HepG2 (cell line): ENCODE data around the gene BIK. TPM values are rescaled to one million over a fixed set of nuclear protein-coding genes. Genes with fewer than 3 reads are reported as not detected.

Experiments
- ZMYM2 ChIP-seq: sonication (generic); formaldehyde crosslinking; IDR thresholded peaks from 2 replicates; pipeline ENCODE4 v1.8.0; 2022; ENCODE audit warnings: mild to moderate bottlenecking, missing genetic modification reagents
- polyA plus RNA-seq, 8 experiments: library from polyadenylated mRNA; depleted of rRNA in 3 of 8; stranded (reverse) in 7 of 8; unstranded in 1 of 8; fragments of >200 nt; fragmentation: Illumina TruSeq in 4 of 8; extraction: Trizol in 4 of 8; gene quantifications; 2 replicates each; pipeline versions ENCODE4 v1.2.1 to v1.2.3, GENCODE V29; 2011 to 2016; ENCODE audit warnings: low read depth in 4 of 8, missing spikeins in 1 of 8, mixed read lengths in 1 of 8; ENCODE audit not compliant: insufficient read depth in 1 of 8
- total RNA-seq, 5 experiments: library from RNA; depleted of rRNA; stranded (reverse); fragments of >200 nt; fragmentation: Illumina TruSeq; extraction: Trizol; gene quantifications; 2 replicates each; pipeline ENCODE4 v1.2.3, GENCODE V29; 2016; ENCODE audit warnings: low read depth in 1 of 5
- TF ChIP-seq, protein P1 (sequence below): sonication (generic); formaldehyde crosslinking; IDR thresholded peaks from 2 replicates; pipeline ENCODE4 v1.4.0; 2020; ENCODE audit warnings: mild to moderate bottlenecking, missing genetic modification reagents
- TF ChIP-seq, protein P2 (sequence below): sonication (generic); formaldehyde crosslinking; IDR thresholded peaks from 2 replicates; pipeline ENCODE4 v1.4.0; 2020; ENCODE audit warnings: missing genetic modification reagents
- TF ChIP-seq, protein P3 (sequence below): sonication (generic); formaldehyde crosslinking; IDR thresholded peaks from one replicate; pipeline ENCODE4 v1.5.1; 2020; ENCODE audit warnings: mild to moderate bottlenecking, missing genetic modification reagents; ENCODE audit errors: not compliant biosample characterization
- TF ChIP-seq, protein P4 (sequence below): sonication (generic); formaldehyde crosslinking; IDR thresholded peaks from 2 replicates; pipeline ENCODE4 v1.4.0; 2020; ENCODE audit warnings: missing genetic modification reagents, mild to moderate bottlenecking, borderline replicate concordance

BIK gene
- total and polyA plus RNA-seq, 2 of the 13 experiments (the other 11 are each of a cell fraction or from before 2014, with no cell fraction given) = 0.54 to 0.80 TPM

DNA sequence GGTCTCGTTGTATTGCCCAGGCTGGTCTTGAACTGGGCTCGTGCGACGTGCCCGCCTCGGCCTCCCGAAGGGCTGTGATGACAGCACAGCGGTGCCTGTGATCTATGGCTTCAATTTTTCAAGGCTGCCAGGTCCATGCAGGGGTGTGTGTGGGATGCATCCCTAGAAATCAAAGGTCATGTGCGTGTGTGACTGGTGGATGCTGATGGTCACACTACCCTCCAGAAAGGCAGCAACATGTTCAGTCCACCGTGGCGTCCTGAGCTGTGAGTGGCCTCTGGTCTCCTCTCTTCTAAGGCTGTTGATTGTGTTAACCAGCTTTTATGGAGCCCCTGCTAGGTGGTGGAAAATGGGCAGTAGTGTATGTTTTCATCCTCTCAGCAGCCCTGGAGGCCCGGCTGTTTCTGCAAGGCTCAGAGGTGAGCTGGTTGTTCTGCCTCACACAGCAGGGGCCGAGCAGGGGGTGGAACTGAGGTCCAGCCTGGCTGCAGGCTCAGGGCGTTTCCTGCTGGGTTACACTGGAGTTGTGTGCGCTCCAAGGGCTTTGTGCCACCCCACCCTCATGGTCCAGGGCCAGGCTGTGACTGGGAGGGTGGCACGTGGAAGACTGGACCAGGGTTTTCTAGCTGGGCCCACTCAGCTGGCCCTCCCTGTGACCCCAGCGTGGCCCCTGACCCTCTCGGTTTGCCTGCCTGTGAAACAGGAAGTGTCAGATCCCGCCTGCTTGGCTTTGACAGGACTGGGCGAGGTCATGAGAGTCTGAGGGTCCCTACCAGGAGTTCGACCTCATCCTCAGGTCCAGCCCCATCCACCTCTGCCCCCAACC, 7.7 kb downstream of the BIK start (continued):
- TF ChIP-seq, protein P1, sequence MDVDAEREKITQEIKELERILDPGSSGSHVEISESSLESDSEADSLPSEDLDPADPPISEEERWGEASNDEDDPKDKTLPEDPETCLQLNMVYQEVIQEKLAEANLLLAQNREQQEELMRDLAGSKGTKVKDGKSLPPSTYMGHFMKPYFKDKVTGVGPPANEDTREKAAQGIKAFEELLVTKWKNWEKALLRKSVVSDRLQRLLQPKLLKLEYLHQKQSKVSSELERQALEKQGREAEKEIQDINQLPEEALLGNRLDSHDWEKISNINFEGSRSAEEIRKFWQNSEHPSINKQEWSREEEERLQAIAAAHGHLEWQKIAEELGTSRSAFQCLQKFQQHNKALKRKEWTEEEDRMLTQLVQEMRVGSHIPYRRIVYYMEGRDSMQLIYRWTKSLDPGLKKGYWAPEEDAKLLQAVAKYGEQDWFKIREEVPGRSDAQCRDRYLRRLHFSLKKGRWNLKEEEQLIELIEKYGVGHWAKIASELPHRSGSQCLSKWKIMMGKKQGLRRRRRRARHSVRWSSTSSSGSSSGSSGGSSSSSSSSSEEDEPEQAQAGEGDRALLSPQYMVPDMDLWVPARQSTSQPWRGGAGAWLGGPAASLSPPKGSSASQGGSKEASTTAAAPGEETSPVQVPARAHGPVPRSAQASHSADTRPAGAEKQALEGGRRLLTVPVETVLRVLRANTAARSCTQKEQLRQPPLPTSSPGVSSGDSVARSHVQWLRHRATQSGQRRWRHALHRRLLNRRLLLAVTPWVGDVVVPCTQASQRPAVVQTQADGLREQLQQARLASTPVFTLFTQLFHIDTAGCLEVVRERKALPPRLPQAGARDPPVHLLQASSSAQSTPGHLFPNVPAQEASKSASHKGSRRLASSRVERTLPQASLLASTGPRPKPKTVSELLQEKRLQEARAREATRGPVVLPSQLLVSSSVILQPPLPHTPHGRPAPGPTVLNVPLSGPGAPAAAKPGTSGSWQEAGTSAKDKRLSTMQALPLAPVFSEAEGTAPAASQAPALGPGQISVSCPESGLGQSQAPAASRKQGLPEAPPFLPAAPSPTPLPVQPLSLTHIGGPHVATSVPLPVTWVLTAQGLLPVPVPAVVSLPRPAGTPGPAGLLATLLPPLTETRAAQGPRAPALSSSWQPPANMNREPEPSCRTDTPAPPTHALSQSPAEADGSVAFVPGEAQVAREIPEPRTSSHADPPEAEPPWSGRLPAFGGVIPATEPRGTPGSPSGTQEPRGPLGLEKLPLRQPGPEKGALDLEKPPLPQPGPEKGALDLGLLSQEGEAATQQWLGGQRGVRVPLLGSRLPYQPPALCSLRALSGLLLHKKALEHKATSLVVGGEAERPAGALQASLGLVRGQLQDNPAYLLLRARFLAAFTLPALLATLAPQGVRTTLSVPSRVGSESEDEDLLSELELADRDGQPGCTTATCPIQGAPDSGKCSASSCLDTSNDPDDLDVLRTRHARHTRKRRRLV (CRISPR knock-in tag) = no peak
- TF ChIP-seq ZMYM2 (CRISPR knock-in tag) = no peak
- TF ChIP-seq, protein P2, sequence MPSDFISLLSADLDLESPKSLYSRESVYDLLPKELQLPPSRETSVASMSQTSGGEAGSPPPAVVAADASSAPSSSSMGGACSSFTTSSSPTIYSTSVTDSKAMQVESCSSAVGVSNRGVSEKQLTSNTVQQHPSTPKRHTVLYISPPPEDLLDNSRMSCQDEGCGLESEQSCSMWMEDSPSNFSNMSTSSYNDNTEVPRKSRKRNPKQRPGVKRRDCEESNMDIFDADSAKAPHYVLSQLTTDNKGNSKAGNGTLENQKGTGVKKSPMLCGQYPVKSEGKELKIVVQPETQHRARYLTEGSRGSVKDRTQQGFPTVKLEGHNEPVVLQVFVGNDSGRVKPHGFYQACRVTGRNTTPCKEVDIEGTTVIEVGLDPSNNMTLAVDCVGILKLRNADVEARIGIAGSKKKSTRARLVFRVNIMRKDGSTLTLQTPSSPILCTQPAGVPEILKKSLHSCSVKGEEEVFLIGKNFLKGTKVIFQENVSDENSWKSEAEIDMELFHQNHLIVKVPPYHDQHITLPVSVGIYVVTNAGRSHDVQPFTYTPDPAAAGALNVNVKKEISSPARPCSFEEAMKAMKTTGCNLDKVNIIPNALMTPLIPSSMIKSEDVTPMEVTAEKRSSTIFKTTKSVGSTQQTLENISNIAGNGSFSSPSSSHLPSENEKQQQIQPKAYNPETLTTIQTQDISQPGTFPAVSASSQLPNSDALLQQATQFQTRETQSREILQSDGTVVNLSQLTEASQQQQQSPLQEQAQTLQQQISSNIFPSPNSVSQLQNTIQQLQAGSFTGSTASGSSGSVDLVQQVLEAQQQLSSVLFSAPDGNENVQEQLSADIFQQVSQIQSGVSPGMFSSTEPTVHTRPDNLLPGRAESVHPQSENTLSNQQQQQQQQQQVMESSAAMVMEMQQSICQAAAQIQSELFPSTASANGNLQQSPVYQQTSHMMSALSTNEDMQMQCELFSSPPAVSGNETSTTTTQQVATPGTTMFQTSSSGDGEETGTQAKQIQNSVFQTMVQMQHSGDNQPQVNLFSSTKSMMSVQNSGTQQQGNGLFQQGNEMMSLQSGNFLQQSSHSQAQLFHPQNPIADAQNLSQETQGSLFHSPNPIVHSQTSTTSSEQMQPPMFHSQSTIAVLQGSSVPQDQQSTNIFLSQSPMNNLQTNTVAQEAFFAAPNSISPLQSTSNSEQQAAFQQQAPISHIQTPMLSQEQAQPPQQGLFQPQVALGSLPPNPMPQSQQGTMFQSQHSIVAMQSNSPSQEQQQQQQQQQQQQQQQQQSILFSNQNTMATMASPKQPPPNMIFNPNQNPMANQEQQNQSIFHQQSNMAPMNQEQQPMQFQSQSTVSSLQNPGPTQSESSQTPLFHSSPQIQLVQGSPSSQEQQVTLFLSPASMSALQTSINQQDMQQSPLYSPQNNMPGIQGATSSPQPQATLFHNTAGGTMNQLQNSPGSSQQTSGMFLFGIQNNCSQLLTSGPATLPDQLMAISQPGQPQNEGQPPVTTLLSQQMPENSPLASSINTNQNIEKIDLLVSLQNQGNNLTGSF (CRISPR knock-in tag) = no peak
- TF ChIP-seq, protein P3, sequence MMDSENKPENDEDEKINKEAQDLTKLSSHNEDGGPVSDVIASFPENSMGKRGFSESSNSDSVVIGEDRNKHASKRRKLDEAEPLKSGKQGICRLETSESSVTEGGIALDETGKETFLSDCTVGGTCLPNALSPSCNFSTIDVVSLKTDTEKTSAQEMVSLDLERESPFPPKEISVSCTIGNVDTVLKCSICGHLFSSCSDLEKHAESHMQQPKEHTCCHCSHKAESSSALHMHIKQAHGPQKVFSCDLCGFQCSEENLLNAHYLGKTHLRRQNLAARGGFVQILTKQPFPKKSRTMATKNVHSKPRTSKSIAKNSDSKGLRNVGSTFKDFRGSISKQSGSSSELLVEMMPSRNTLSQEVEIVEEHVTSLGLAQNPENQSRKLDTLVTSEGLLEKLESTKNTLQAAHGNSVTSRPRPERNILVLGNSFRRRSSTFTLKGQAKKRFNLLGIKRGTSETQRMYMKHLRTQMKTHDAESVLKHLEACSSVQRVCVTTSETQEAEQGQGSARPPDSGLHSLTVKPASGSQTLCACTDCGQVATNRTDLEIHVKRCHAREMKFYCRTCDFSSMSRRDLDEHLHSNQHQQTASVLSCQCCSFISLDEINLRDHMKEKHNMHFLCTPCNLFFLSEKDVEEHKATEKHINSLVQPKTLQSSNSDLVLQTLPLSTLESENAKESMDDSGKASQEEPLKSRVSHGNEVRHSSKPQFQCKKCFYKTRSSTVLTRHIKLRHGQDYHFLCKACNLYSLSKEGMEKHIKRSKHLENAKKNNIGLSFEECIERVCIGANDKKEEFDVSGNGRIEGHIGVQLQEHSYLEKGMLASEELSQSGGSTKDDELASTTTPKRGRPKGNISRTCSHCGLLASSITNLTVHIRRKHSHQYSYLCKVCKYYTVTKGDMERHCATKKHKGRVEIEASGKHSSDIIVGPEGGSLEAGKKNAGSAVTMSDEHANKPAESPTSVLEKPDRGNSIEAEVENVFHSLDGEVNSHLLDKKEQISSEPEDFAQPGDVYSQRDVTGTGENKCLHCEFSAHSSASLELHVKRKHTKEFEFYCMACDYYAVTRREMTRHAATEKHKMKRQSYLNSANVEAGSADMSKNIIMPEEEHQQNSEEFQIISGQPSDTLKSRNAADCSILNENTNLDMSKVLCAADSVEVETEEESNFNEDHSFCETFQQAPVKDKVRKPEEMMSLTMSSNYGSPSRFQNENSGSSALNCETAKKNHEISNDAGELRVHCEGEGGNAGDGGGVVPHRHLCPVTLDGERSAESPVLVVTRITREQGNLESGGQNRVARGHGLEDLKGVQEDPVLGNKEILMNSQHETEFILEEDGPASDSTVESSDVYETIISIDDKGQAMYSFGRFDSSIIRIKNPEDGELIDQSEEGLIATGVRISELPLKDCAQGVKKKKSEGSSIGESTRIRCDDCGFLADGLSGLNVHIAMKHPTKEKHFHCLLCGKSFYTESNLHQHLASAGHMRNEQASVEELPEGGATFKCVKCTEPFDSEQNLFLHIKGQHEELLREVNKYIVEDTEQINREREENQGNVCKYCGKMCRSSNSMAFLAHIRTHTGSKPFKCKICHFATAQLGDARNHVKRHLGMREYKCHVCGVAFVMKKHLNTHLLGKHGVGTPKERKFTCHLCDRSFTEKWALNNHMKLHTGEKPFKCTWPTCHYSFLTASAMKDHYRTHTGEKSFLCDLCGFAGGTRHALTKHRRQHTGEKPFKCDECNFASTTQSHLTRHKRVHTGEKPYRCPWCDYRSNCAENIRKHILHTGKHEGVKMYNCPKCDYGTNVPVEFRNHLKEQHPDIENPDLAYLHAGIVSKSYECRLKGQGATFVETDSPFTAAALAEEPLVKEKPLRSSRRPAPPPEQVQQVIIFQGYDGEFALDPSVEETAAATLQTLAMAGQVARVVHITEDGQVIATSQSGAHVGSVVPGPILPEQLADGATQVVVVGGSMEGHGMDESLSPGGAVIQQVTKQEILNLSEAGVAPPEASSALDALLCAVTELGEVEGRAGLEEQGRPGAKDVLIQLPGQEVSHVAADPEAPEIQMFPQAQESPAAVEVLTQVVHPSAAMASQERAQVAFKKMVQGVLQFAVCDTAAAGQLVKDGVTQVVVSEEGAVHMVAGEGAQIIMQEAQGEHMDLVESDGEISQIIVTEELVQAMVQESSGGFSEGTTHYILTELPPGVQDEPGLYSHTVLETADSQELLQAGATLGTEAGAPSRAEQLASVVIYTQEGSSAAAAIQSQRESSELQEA (CRISPR knock-in tag) = no peak
- TF ChIP-seq, protein P4, sequence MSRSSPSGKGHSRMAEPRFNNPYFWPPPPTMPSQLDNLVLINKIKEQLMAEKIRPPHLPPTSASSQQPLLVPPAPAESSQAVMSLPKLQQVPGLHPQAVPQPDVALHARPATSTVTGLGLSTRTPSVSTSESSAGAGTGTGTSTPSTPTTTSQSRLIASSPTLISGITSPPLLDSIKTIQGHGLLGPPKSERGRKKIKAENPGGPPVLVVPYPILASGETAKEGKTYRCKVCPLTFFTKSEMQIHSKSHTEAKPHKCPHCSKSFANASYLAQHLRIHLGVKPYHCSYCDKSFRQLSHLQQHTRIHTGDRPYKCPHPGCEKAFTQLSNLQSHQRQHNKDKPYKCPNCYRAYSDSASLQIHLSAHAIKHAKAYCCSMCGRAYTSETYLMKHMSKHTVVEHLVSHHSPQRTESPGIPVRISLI (CRISPR knock-in tag) = no peak
